Lung (tissue), 12 donors: ENCODE measurements around the gene ASCC3. TPM values are rescaled to one million over a fixed set of nuclear protein-coding genes. Genes with fewer than 3 reads are reported as not detected.

Source experiments
- ATAC-seq: fragments of 200-7000 bp; cut with Tn5 transposase; one replicate; pipeline ENCODE4 v1.9.1; 2020; ENCODE audit warnings: moderate number of reproducible peaks; ENCODE audit not compliant: insufficient read depth, low FRiP score
- DNase-seq, 3 donors: peaks; one replicate each; pipeline ENCODE4 v3.0.0-alpha.2; 2013 to 2017
- H3K27ac ChIP-seq, 2 donors: one replicate each; pipeline ENCODE4 v1.5.1; 2013; ENCODE audit warnings: mild to moderate bottlenecking in 2 of 2, moderate library complexity in 2 of 2, control low read depth in 1 of 2, inconsistent platforms in 1 of 2, low read depth in 1 of 2, low read length in 1 of 2
- H3K27me3 ChIP-seq, 3 donors: one replicate each; pipeline ENCODE4 v1.5.1; 2013; ENCODE audit warnings: low read length in 2 of 3; ENCODE audit not compliant: control insufficient read depth in 3 of 3, insufficient read depth in 3 of 3
- H3K36me3 ChIP-seq, 4 donors: one replicate each; pipeline ENCODE4 v1.5.1; 2013; ENCODE audit warnings: low read length in 4 of 4, mild to moderate bottlenecking in 1 of 4, moderate library complexity in 1 of 4; ENCODE audit not compliant: control insufficient read depth in 4 of 4, insufficient read depth in 4 of 4
- H3K4me1 ChIP-seq, 5 donors: one replicate each; pipeline ENCODE4 v1.5.1; 2013; ENCODE audit warnings: low read length in 5 of 5, mild to moderate bottlenecking in 2 of 5, moderate library complexity in 1 of 5; ENCODE audit not compliant: control insufficient read depth in 5 of 5, insufficient read depth in 5 of 5
- H3K4me3 ChIP-seq: one replicate; pipeline ENCODE4 v1.5.1; 2013; ENCODE audit warnings: mild to moderate bottlenecking, control low read depth, moderate library complexity
- H3K9ac ChIP-seq, 2 donors: one replicate each; pipeline ENCODE4 v1.5.1; 2013; ENCODE audit warnings: low read length in 2 of 2, control low read depth in 1 of 2; ENCODE audit not compliant: insufficient read depth in 1 of 2
- H3K9me3 ChIP-seq, 4 donors: one replicate each; pipeline ENCODE4 v1.5.1; 2013; ENCODE audit warnings: low read length in 3 of 4, mild to moderate bottlenecking in 1 of 4, moderate library complexity in 1 of 4; ENCODE audit not compliant: control insufficient read depth in 4 of 4, insufficient read depth in 3 of 4
- CTCF ChIP-seq: IDR thresholded peaks from 2 replicates; pipeline ENCODE4 v1.5.1; 2012; ENCODE audit warnings: mild to moderate bottlenecking; ENCODE audit errors: control extremely low read depth, extremely low read depth
- WGBS, 2 donors: extraction: QIAGEN DNeasy Blood & Tissue Kit; methylation state at CpG; one replicate each; pipeline ENCODE4 v1.1.7; 2013; 5-methylcytosine and 5-hydroxymethylcytosine counted together
- polyA plus RNA-seq, 2 donors: library from polyadenylated mRNA; stranded (reverse); fragments of 200-250 nt; gene quantifications; one replicate each; pipeline ENCODE4 v1.2.1, GENCODE V29; 2013
- total RNA-seq, 2 donors: library from RNA; depleted of rRNA in 1 of 2; stranded (reverse); fragments of >200 nt in 1 of 2; gene quantifications; one replicate each; pipeline ENCODE4 v1.2.1, GENCODE V29; 2014 to 2021
- donor health status: control.
- donor health status: control.
- donor health status: Bipolar disorder and iron deficiency.
- donor health status: healthy.
- donor health status: DM: yes; HTN: yes; CAD: no.

ASCC3 gene
- total and polyA plus RNA-seq, 4 donors = 5.3 to 49.2 (median 22.0) TPM

- H3K27ac ChIP-seq = no peak overlapping the region
- H3K4me1 ChIP-seq = peaks cover 0 to 3% (median 0%) of the 10 kb centered on the region in 5 donors
- no peaks in the 10 kb centered on the region for H3K27me3 ChIP-seq
- H3K9ac ChIP-seq = no peak overlapping the region
- 40 to 94% methylated on average over 2 of the region's 2 CpGs for WGBS, 2 donors
- peaks cover 0 to 4% (median under 1%) of the 10 kb centered on the region in 4 donors for H3K36me3 ChIP-seq
- DNase-seq = no peak
- no peak for TF ChIP-seq CTCF
- H3K4me3 ChIP-seq = no peak overlapping the region
- no peak for ATAC-seq
- no peaks in the 10 kb centered on the region for H3K9me3 ChIP-seq
Observed at GRCh38 chr6:100846276-100846675, 34.9 kb downstream of the ASCC3 start.

- H3K9ac ChIP-seq = no peak overlapping the region
- no peak overlapping the region for H3K4me3 ChIP-seq
- 76 to 90% methylated on average over 1 of the region's 1 CpG for WGBS, 2 donors
- peaks cover 0 to 3% (median 0%) of the 10 kb centered on the region in 5 donors for H3K4me1 ChIP-seq
- DNase-seq = no peak
- TF ChIP-seq CTCF = no peak
- H3K27me3 ChIP-seq = no peaks in the 10 kb centered on the region
- H3K9me3 ChIP-seq = no peaks in the 10 kb centered on the region
- no peak overlapping the region for H3K27ac ChIP-seq
- no peak for ATAC-seq
- peaks cover 0 to 4% (median under 1%) of the 10 kb centered on the region in 4 donors for H3K36me3 ChIP-seq
Observed at GRCh38 chr6:100845676-100846075, 35.5 kb downstream of the ASCC3 start.

- DNase-seq = no peak
- WGBS, 2 donors = 97 to 98% methylated on average over 1 of the region's 1 CpG
- no peaks in the 10 kb centered on the region for H3K27me3 ChIP-seq
Observed at GRCh38 chr6:100839419-100839818, 41.7 kb downstream of the ASCC3 start.

More at GRCh38 chr6:100839419-100839818, 41.7 kb downstream of the ASCC3 start:
- Histone ChIP-seq H3K9ac (no peak overlapping the region), H3K4me3 (no peak overlapping the region), H3K27ac (no peak overlapping the region), H3K4me1 (peaks cover 0 to 3% (median 0%) of the 10 kb centered on the region in 5 donors), H3K36me3 (no peaks in the 10 kb centered on the region), H3K9me3 (no peaks in the 10 kb centered on the region)
- ATAC-seq = no peak
- no peak for TF ChIP-seq CTCF
